HEK293 (cell line): ENCODE results near the gene PAXX.
A peak's percentile ranks its signal among the peaks of the same experiment; 100 is the strongest.

Experiments used
- CTCF ChIA-PET: fragments of 350-600 bp; formaldehyde crosslinking; extraction: SDS; loops from one replicate; lab custom pipeline; 2021; ENCODE audit warnings: antibody characterized with exemption; lab: Yijun Ruan, JAX
- POLR2A ChIA-PET: fragments of 300-600 bp; formaldehyde crosslinking; extraction: SDS; loops from one replicate; lab custom pipeline; 2020; ENCODE audit warnings: antibody characterized with exemption, inconsistent platforms; lab: Yijun Ruan, JAX
- H3K27ac ChIP-seq: fragments of 200-500 bp; sonication (Bioruptor generic); 2 replicates; pipeline ENCODE4 v1.5.1; 2014; ENCODE audit warnings: low read depth, low read length, control low read depth, inconsistent platforms; ENCODE audit errors: extremely low read depth
- H3K36me3 ChIP-seq, 2 experiments: fragments of 200-500 bp in 1 of 2; sonication (Bioruptor generic) in 1 of 2; 1 replicate in 1 of 2; 2 replicates in 1 of 2; pipeline ENCODE4 v1.5.1; 2014 to 2017; ENCODE audit warnings: inconsistent platforms in 2 of 2, low read length in 2 of 2; ENCODE audit not compliant: control insufficient read depth in 2 of 2, insufficient read depth in 1 of 2
- H3K4me1 ChIP-seq: fragments of 200-500 bp; sonication (Bioruptor generic); 2 replicates; pipeline ENCODE4 v1.5.1; 2014; ENCODE audit warnings: mild to moderate bottlenecking, low read length, inconsistent platforms; ENCODE audit not compliant: control insufficient read depth, insufficient read depth
- H3K4me3 ChIP-seq: 2 replicates; pipeline ENCODE4 v1.5.1; 2011; ENCODE audit warnings: low read depth, mild to moderate bottlenecking, control low read depth, low read length, moderate library complexity
- H3K9me3 ChIP-seq: fragments of 200-500 bp; sonication (Bioruptor generic); 2 replicates; pipeline ENCODE4 v1.5.1; 2014; ENCODE audit warnings: low read depth, low read length, inconsistent platforms; ENCODE audit not compliant: control insufficient read depth, insufficient read depth
- BCL11A ChIP-seq: fragments of 450-650 bp; formaldehyde crosslinking; IDR thresholded peaks from 2 replicates; pipeline ENCODE4 v1.5.1; 2016; ENCODE audit warnings: low read depth, missing biosample characterization, missing genetic modification characterization
- BCL11B ChIP-seq: fragments of 450-650 bp; formaldehyde crosslinking; IDR thresholded peaks from 2 replicates; pipeline ENCODE4 v1.5.1; 2016; ENCODE audit warnings: low read depth, missing biosample characterization, missing genetic modification characterization
- EGR2 ChIP-seq: fragments of 450-650 bp; formaldehyde crosslinking; IDR thresholded peaks from 2 replicates; pipeline ENCODE4 v1.5.1; 2016; ENCODE audit warnings: low read depth, missing biosample characterization, missing genetic modification characterization
- GLIS2 ChIP-seq: fragments of 450-650 bp; formaldehyde crosslinking; IDR thresholded peaks from 2 replicates; pipeline ENCODE4 v1.5.1; 2016; ENCODE audit warnings: missing biosample characterization, missing genetic modification characterization
- KLF1 ChIP-seq: fragments of 450-650 bp; formaldehyde crosslinking; IDR thresholded peaks from 2 replicates; pipeline ENCODE4 v1.5.1; 2016; ENCODE audit warnings: missing biosample characterization, missing genetic modification characterization
- KLF9 ChIP-seq: fragments of 450-650 bp; formaldehyde crosslinking; IDR thresholded peaks from 2 replicates; pipeline ENCODE4 v1.5.1; 2016; ENCODE audit warnings: missing biosample characterization, missing genetic modification characterization, low read depth
- MEIS1 ChIP-seq: sonication (generic); formaldehyde crosslinking; IDR thresholded peaks from 2 replicates; pipeline ENCODE4 v1.8.1; 2022; ENCODE audit warnings: missing genetic modification reagents, mild to moderate bottlenecking, borderline replicate concordance
- SP2 ChIP-seq: fragments of 450-650 bp; formaldehyde crosslinking; IDR thresholded peaks from 2 replicates; pipeline ENCODE4 v1.5.1; 2016; ENCODE audit warnings: missing biosample characterization, missing genetic modification characterization
- WT1 ChIP-seq: fragments of 450-650 bp; formaldehyde crosslinking; IDR thresholded peaks from 2 replicates; pipeline ENCODE4 v1.5.1; 2016; ENCODE audit warnings: missing biosample characterization, missing genetic modification characterization
- ZBTB20 ChIP-seq: fragments of 450-650 bp; formaldehyde crosslinking; IDR thresholded peaks from 2 replicates; pipeline ENCODE4 v1.5.1; 2016; ENCODE audit warnings: missing biosample characterization, missing genetic modification characterization
- ZBTB7A ChIP-seq: fragments of 450-650 bp; formaldehyde crosslinking; IDR thresholded peaks from 2 replicates; pipeline ENCODE4 v1.5.1; 2016; ENCODE audit warnings: low read depth, missing biosample characterization, missing genetic modification characterization
- ZFHX2 ChIP-seq: fragments of 450-650 bp; formaldehyde crosslinking; conservative IDR thresholded peaks from 2 replicates; pipeline ENCODE4 v1.5.1; 2016; ENCODE audit warnings: missing biosample characterization, missing genetic modification characterization
- ZFP3 ChIP-seq: fragments of 450-650 bp; formaldehyde crosslinking; IDR thresholded peaks from 2 replicates; pipeline ENCODE4 v1.5.1; 2016; ENCODE audit warnings: low read depth, missing biosample characterization, missing genetic modification characterization
- ZNF148 ChIP-seq: fragments of 450-650 bp; formaldehyde crosslinking; IDR thresholded peaks from 2 replicates; pipeline ENCODE4 v1.5.0; 2017; ENCODE audit warnings: missing biosample characterization, missing genetic modification characterization, borderline replicate concordance
- ZNF239 ChIP-seq: fragments of 450-650 bp; formaldehyde crosslinking; IDR thresholded peaks from 2 replicates; pipeline ENCODE4 v1.5.1; 2016; ENCODE audit warnings: missing biosample characterization, missing genetic modification characterization
- ZNF416 ChIP-seq: fragments of 450-650 bp; formaldehyde crosslinking; IDR thresholded peaks from 2 replicates; pipeline ENCODE4 v1.5.1; 2016; ENCODE audit warnings: missing biosample characterization, missing genetic modification characterization
- ZNF473 ChIP-seq: fragments of 450-650 bp; formaldehyde crosslinking; IDR thresholded peaks from 2 replicates; pipeline ENCODE4 v1.5.1; 2017; ENCODE audit warnings: missing biosample characterization, missing genetic modification characterization
- ZNF521 ChIP-seq: fragments of 450-650 bp; formaldehyde crosslinking; IDR thresholded peaks from 2 replicates; pipeline ENCODE4 v1.5.1; 2017; ENCODE audit warnings: missing biosample characterization, mild to moderate bottlenecking, missing genetic modification characterization
- ZNF624 ChIP-seq: fragments of 450-650 bp; formaldehyde crosslinking; IDR thresholded peaks from 2 replicates; pipeline ENCODE4 v1.5.1; 2017; ENCODE audit warnings: missing biosample characterization, missing genetic modification characterization
- ZNF76 ChIP-seq: fragments of 450-650 bp; formaldehyde crosslinking; IDR thresholded peaks from 2 replicates; pipeline ENCODE4; 2016; ENCODE audit warnings: low read depth, missing biosample characterization, missing genetic modification characterization, borderline replicate concordance
- ZNF843 ChIP-seq: fragments of 450-650 bp; formaldehyde crosslinking; IDR thresholded peaks from 2 replicates; pipeline ENCODE4 v1.5.1; 2016; ENCODE audit warnings: missing biosample characterization, missing genetic modification characterization

The PAXX gene

GRCh38 chr9:136970361-136970760 lies 21.9 kb upstream of the PAXX start:
- no peaks in the 10 kb centered on the region for H3K4me1 ChIP-seq
- no peak overlapping the region for H3K4me3 ChIP-seq
- POLR2A ChIA-PET, result no interaction called here
- no peaks in the 10 kb centered on the region for H3K9me3 ChIP-seq
- TF ChIP-seq ZNF76 (tag by site-specific recombination) (no peak), ZNF521 (tag by site-specific recombination) (no peak), KLF1 (peak; percentile 33; the same call in 1 of the 2 replicates), ZFHX2 (tag by site-specific recombination) (peak; percentile 85), GLIS2 (tag by site-specific recombination) (no peak), EGR2 (tag by site-specific recombination) (peak; percentile 81), ZBTB20 (tag by site-specific recombination) (no peak), ZNF148 (tag by site-specific recombination) (no peak), KLF9 (tag by site-specific recombination) (no peak), ZFP3 (tag by site-specific recombination) (no peak), ZNF239 (tag by site-specific recombination) (no peak)
- H3K36me3 ChIP-seq, result no peaks in the 10 kb centered on the region
- CTCF ChIA-PET, result interaction anchor here (0.7 to 1.5 kb wide), 2 partner anchors 59 to 183 kb away, joined by 3 to 5 read pairs; no protein-coding TSS in a partner anchor
- no peak overlapping the region for H3K27ac ChIP-seq

- CTCF ChIA-PET, result interaction anchor here (0.5 to 1.5 kb wide), 2 partner anchors 58 to 95 kb away, joined by 4 to 5 read pairs; no protein-coding TSS in a partner anchor
These were observed 20.5 kb upstream of the PAXX start for GRCh38 chr9:136971746-136972145.

DNA sequence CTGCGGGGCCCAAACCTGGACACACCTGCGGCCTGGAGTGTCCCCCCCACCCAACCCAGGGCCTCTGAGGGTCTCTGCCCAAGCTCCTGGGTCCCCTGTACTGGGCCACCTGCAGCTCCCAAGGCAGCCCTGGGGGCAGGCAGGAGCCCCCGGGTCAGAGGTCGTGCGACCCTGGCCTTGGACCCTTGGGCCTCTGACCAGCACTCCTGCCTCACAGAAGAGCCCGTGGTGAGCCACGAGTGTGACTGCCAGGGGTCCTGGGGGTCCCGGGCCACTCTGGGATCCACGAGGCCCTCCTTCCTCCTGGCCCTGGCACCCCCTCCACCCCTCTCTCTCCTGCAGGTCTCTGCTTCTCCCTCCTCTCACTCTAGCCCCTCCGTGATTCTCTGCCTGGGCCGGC lies 19.9 kb upstream of the PAXX start:
- CTCF ChIA-PET, result no interaction called here
- no peaks in the 10 kb centered on the region for H3K36me3 ChIP-seq
- no peak overlapping the region for H3K4me3 ChIP-seq
- no peak overlapping the region for H3K27ac ChIP-seq
- H3K9me3 ChIP-seq, result no peaks in the 10 kb centered on the region
- POLR2A ChIA-PET, result no interaction called here
- TF ChIP-seq ZBTB7A (tag by site-specific recombination) (0 out of 2 replicates have a peak, but pooled peaks have one; percentile 31), ZNF416 (no peak), BCL11B (tag by site-specific recombination) (peak; percentile 34; the same call in 1 of the 2 replicates), WT1 (tag by site-specific recombination) (no peak), ZNF521 (tag by site-specific recombination) (no peak), ZNF473 (tag by site-specific recombination) (no peak), ZNF148 (tag by site-specific recombination) (no peak), BCL11A (peak; percentile 62; the same call in 1 of the 2 replicates), ZBTB20 (tag by site-specific recombination) (no peak), MEIS1 (CRISPR knock-in tag) (no peak), ZNF843 (no peak)
- TF ChIP-seq, all 188 proteins: peak for 3
- H3K4me1 ChIP-seq, result no peaks in the 10 kb centered on the region

More at GRCh38 chr9:136971746-136972145, 20.5 kb upstream of the PAXX start:
- Histone ChIP-seq H3K27ac (no peak overlapping the region), H3K36me3 (no peaks in the 10 kb centered on the region), H3K9me3 (no peaks in the 10 kb centered on the region), H3K4me3 (no peak overlapping the region), H3K4me1 (no peaks in the 10 kb centered on the region)
- POLR2A ChIA-PET, result no interaction called here
- TF ChIP-seq BCL11B (tag by site-specific recombination), result 0 out of 2 replicates have a peak, but pooled peaks have one; percentile 14
- no peak for TF ChIP-seq SP2
- no peak for TF ChIP-seq ZNF624 (tag by site-specific recombination)
